ENCODE data around the gene TRPV6. TPM values are rescaled to one million over a fixed set of nuclear protein-coding genes. Genes with fewer than 3 reads are reported as not detected.
A peak's percentile ranks its signal among the peaks of the same experiment; 100 is the strongest.

The TRPV6 gene
- total RNA-seq, 1 donor from 2014 or later: 0.38 TPM

DNA sequence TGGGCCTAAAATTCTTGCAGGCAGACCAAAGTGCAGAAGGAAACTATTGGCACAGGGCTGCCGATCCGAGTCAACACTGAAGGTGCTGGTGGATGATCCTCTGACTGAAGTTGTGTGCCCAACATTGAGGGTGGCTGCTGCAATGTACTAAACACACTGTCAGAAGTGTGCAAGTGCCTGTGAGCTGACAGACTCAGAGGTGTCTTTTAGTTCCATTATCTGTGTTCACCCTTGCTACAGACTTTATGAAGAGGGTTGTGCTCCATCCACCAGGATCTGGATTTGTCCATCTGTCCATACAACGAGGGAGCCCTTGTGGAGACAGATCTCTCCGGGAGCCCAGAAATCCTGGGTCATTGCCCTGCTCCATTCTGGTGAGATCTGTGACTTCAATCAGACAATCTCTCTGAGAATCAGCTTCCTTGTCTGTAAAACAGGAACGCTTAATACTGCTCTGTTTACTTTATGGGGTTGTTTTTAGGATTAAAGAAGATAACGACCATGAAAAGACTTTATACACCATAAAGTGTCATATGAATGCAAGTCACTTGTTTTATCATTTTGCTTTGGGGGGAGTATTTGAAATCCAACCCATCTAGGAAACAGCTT, 9.5 kb upstream of the TRPV6 start:
- TF ChIP-seq, protein P1, sequence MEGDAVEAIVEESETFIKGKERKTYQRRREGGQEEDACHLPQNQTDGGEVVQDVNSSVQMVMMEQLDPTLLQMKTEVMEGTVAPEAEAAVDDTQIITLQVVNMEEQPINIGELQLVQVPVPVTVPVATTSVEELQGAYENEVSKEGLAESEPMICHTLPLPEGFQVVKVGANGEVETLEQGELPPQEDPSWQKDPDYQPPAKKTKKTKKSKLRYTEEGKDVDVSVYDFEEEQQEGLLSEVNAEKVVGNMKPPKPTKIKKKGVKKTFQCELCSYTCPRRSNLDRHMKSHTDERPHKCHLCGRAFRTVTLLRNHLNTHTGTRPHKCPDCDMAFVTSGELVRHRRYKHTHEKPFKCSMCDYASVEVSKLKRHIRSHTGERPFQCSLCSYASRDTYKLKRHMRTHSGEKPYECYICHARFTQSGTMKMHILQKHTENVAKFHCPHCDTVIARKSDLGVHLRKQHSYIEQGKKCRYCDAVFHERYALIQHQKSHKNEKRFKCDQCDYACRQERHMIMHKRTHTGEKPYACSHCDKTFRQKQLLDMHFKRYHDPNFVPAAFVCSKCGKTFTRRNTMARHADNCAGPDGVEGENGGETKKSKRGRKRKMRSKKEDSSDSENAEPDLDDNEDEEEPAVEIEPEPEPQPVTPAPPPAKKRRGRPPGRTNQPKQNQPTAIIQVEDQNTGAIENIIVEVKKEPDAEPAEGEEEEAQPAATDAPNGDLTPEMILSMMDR (IDR thresholded peaks at IDR 0.05): no peak

DNA sequence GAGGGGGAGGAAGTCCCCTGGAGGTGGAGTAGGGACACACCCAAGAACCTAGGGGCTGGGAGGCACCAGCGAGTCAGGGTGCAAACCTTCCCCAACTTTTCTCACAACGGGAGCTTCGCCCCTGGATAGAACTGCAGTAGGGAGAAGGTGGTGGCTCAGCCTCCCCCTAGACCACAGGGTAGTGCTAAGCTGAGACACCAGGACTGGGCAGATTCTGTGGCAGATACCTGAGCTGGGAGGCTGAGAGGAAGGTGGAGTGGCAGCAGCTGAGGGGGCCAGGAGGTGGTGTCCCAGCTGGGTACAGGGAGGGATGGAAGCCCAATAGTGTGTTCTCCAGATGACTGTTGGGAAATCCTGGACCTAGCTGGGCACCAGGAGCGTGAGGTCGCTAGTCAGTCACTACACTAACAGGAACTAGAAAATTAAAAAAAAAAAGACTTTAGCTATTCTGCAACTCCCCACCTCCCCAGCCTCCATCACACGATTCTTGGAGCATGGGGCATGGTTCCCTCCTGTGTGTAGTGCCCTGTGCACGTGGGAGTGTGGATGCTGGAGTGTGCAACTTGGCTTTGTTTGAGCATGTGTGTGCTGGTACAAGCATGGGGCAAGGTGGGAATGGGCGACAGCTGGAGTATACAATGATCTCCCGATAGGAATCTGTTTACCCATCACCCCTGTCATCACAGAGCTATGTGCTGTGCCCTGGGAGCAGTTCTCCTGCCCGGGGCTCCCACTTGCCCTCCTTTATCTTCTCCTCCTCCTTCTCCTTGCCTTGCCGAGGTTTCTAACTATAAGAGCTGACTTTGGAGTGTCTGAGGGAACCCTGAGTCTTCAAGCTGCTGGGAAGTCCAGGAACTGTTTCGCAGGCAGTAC, 8.8 kb upstream of the TRPV6 start:
- no peak overlapping the region for H3K27ac ChIP-seq
- no peaks in the 10 kb centered on the region for H3K27me3 ChIP-seq
- no peaks in the 10 kb centered on the region for H3K36me3 ChIP-seq
- DNase-seq (no peak), ATAC-seq (no peak)
- no peak overlapping the region for H3K4me3 ChIP-seq
- no peaks in the 10 kb centered on the region for H3K9me3 ChIP-seq
- TF ChIP-seq, protein P1 (IDR thresholded peaks at IDR 0.05): no peak
- H3K4me1 ChIP-seq: no peaks in the 10 kb centered on the region
- intact Hi-C loops (cut with DNase I): no loop called here

More for the DNA sequence above, 9.5 kb upstream of the TRPV6 start:
- Histone ChIP-seq H3K9me3 (no peaks in the 10 kb centered on the region), H3K4me1 (no peaks in the 10 kb centered on the region), H3K36me3 (no peaks in the 10 kb centered on the region), H3K27me3 (no peaks in the 10 kb centered on the region), H3K4me3 (no peak overlapping the region), H3K27ac (no peak overlapping the region)
- DNase-seq: no peak
- intact Hi-C loops (cut with DNase I): no loop called here
- no peak for ATAC-seq

DNA sequence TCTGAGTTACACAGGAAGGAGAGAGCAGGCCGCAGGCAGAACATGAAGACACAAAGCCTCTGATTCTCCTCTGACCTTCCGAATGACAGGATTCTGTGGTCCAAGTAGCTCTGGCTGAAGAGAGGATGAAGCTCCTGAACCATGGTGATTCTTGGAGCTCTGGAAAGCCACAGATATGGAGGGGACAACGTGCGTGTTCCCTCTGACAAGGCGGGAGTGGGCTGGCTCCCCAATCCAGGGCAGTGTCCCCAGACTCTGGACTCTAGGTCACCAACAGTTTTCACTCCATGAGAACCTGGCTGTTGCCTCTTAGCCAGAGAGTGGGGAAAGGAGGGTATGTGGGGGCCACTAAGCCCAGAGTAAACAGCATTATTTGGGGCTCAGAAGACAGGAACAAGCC, 7.4 kb upstream of the TRPV6 start:
- no peaks in the 10 kb centered on the region for H3K27me3 ChIP-seq
- H3K36me3 ChIP-seq: no peaks in the 10 kb centered on the region
- TF ChIP-seq, protein P1 (IDR thresholded peaks at IDR 0.05): no peak
- ATAC-seq: no peak
- H3K4me3 ChIP-seq: no peak overlapping the region
- H3K27ac ChIP-seq: no peak overlapping the region
- H3K4me1 ChIP-seq: no peaks in the 10 kb centered on the region
- no peak for DNase-seq
- intact Hi-C loops (cut with DNase I): no loop called here
- H3K9me3 ChIP-seq: no peaks in the 10 kb centered on the region

DNA sequence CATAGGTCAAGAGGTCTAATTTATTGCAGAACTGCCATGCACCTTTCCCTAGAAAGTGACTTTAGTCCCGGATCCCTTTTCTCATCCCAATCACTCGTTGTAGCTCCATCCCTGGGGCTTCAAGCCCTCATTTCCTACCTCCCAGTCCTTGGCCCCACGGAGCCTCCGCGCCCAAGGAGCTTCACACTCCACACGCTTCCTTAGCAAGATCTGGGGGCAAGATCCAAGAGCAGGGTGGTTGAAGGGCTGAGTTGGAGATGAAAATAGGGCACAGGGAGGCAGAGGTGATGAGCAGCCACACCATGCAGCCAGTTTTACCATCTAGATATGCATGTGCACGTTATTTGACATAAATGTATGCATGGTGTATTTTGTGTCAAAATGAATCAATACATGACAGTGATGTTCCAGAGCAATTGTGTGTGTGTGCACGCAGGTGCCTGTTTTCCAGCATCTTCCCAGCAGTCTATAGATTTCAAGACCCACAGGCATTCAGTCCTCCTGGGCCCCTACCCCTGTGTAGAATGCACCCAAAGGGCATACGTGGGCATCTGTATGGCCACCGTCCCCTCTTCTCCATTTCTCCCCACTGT, 6.0 kb upstream of the TRPV6 start:
- ATAC-seq: no peak
- TF ChIP-seq, protein P1 (IDR thresholded peaks at IDR 0.05): no peak
- Histone ChIP-seq H3K9me3 (no peaks in the 10 kb centered on the region), H3K4me3 (no peak overlapping the region), H3K4me1 (no peaks in the 10 kb centered on the region), H3K36me3 (no peaks in the 10 kb centered on the region), H3K27me3 (no peaks in the 10 kb centered on the region), H3K27ac (no peak overlapping the region)
- intact Hi-C loops (cut with DNase I): no loop called here
- no peak for DNase-seq

DNA sequence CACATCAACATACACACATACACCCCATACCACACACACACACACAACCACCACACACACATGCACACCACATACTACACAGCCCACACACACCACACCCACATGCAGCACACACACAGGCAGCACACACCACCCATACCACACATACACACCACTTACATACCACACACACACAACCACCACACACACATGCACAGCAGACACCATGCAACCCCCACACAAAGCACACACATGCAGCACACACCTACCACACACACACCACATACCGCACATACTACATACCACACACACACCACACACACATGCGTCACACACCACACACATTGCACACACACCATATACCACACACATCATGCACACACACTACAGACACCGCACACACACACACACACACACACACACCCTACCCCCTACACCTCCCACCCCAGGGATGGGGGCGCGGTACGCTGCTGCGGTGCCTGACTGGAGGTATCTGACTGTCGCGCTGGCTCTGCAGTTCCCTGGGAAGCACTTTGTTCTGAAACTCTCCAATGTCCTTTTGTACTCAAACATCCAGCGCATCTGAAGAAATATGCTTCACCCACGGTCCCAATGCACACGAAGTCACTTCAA, 5.4 kb upstream of the TRPV6 start:
- intact Hi-C loops (cut with DNase I): no loop called here
- DNase-seq: peak; percentile 48
- Histone ChIP-seq H3K4me1 (no peaks in the 10 kb centered on the region), H3K27me3 (no peaks in the 10 kb centered on the region), H3K4me3 (no peak overlapping the region), H3K27ac (no peak overlapping the region), H3K9me3 (no peaks in the 10 kb centered on the region), H3K36me3 (no peaks in the 10 kb centered on the region)
- peak; percentile 5 for ATAC-seq
- TF ChIP-seq, protein P1 (IDR thresholded peaks at IDR 0.05): no peak

Data from upper lobe of right lung (tissue), 1 donor.